Stimulated activated CD4-positive, alpha-beta T cell treated with anti-CD3 and anti-CD28 coated beads, Interleukin-2, amount 100 ng/mL, for 24 hours (primary cell): ENCODE results near the gene LNX1.
"Not testable (repeated sequence)": the region's sequence is repeated elsewhere in the genome, so short reads cannot be mapped to it uniquely, and the experiment has no call there.

ENCODE experiments used
- DNase-seq, 2 donors: peaks; one replicate each; pipeline ENCODE4 v3.0.0-alpha.2; 2020

LNX1 gene

GRCh38 chr4:53490161-53490956, 100.9 kb downstream of the LNX1 start:
- DNase-seq: no peak

GRCh38 chr4:53489279-53489889, 101.9 kb downstream of the LNX1 start:
- DNase-seq: no peak

- no peak for DNase-seq
Measured at GRCh38 chr4:53487766-53488165, 103.5 kb downstream of the LNX1 start.

- no peak for DNase-seq
Measured at GRCh38 chr4:53485658-53486040, 105.6 kb downstream of the LNX1 start.

GRCh38 chr4:53484911-53485657, 106.2 kb downstream of the LNX1 start:
- no peak for DNase-seq

- no peak for DNase-seq
Measured at GRCh38 chr4:53483250-53483649, 108.0 kb downstream of the LNX1 start.

GRCh38 chr4:53481586-53481985, 109.7 kb downstream of the LNX1 start:
- DNase-seq: no peak

- DNase-seq: no peak
Measured at GRCh38 chr4:53480909-53481308, 110.4 kb downstream of the LNX1 start.

GRCh38 chr4:53479736-53480525, 111.4 kb downstream of the LNX1 start:
- no peak for DNase-seq

GRCh38 chr4:53478671-53479456, 112.4 kb downstream of the LNX1 start:
- DNase-seq: no peak

- DNase-seq: no peak
Measured at GRCh38 chr4:53477636-53478035, 113.7 kb downstream of the LNX1 start.

- DNase-seq: no peak
Measured at GRCh38 chr4:53477038-53477565, 114.2 kb downstream of the LNX1 start.

- no peak for DNase-seq
Measured at GRCh38 chr4:53476232-53477037, 114.9 kb downstream of the LNX1 start.

GRCh38 chr4:53466576-53466975, 124.7 kb downstream of the LNX1 start:
- not testable (repeated sequence) for DNase-seq

- DNase-seq: no peak
Measured at GRCh38 chr4:53465891-53466290, 125.4 kb downstream of the LNX1 start.

- DNase-seq: no peak
Measured at GRCh38 chr4:53465281-53465680, 126.0 kb downstream of the LNX1 start.

- DNase-seq: no peak
Measured at GRCh38 chr4:53463340-53463739, 127.9 kb downstream of the LNX1 start.

- no peak for DNase-seq
Measured at GRCh38 chr4:53461244-53461643, 130.0 kb downstream of the LNX1 start.

- no peak for DNase-seq
Measured at GRCh38 chr4:53459548-53459947, 131.7 kb downstream of the LNX1 start.

- DNase-seq: no peak
Measured at GRCh38 chr4:53456178-53456577, 135.1 kb downstream of the LNX1 start.

- no peak for DNase-seq
Measured at GRCh38 chr4:53455766-53456165, 135.5 kb downstream of the LNX1 start.
